Mammary epithelial cell (primary cell): ENCODE measurements around the gene TFDP1.

Experiments
- EZH2 ChIP-seq: IDR thresholded peaks from 2 replicates; pipeline ENCODE4 v1.6.1; 2012; ENCODE audit warnings: low read length, inconsistent platforms, borderline replicate concordance
- TF ChIP-seq, protein P1 (sequence below), 2 donors: IDR thresholded peaks in 1 of 2; conservative IDR thresholded peaks in 1 of 2; 2 replicates each; pipeline ENCODE4 v1.5.1; 2011 to 2012; ENCODE audit warnings: inconsistent platforms in 2 of 2, low read length in 2 of 2, mild to moderate bottlenecking in 2 of 2, control low read depth in 1 of 2, low read depth in 1 of 2; ENCODE audit not compliant: insufficient read depth in 1 of 2; ENCODE audit errors: extremely low read depth in 1 of 2

DNA sequence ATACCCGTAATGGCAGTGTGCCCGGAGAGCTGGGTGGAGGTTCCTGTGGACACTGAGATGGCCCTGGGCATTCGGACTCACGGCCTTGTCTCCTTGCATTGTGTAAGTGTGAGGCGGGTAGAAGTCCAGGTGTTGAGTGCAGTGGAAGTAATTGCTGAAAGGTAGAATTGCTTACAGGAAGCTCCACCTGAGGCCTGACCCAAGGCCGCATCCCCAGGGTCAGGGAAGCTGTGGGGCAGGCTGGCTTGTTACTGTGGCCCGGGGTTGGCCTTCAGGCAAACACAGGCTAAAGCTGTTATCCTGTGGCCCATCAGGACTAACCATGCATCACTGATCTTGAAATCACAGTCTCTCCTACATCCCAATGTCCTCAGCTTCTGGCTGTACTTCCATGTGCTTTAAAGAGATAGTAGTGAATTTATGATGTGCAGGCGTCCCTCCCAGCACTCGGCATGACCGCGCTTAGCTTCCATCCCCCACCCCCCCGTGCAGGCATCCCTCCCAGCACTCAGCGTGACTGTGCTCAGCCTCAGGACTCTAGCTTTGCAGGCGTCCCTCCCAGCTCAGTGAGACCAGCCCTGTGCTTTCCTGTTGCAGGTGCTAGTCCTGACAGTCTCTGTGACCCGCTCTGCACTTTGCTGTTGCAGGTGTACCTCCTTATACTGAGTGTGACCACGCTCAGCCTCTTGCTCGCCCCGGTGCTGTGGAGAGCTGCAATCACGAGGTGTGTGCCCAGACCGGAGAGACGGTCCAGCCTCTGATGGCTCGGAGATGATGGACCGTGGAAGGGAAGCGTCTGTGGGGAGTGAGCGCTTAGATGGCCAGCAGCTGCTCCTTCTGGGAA lies 35.6 kb upstream of the TFDP1 start:
- no peak for TF ChIP-seq EZH2
- TF ChIP-seq, protein P1, sequence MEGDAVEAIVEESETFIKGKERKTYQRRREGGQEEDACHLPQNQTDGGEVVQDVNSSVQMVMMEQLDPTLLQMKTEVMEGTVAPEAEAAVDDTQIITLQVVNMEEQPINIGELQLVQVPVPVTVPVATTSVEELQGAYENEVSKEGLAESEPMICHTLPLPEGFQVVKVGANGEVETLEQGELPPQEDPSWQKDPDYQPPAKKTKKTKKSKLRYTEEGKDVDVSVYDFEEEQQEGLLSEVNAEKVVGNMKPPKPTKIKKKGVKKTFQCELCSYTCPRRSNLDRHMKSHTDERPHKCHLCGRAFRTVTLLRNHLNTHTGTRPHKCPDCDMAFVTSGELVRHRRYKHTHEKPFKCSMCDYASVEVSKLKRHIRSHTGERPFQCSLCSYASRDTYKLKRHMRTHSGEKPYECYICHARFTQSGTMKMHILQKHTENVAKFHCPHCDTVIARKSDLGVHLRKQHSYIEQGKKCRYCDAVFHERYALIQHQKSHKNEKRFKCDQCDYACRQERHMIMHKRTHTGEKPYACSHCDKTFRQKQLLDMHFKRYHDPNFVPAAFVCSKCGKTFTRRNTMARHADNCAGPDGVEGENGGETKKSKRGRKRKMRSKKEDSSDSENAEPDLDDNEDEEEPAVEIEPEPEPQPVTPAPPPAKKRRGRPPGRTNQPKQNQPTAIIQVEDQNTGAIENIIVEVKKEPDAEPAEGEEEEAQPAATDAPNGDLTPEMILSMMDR (conservative IDR thresholded peaks at IDR 0.05 in 1 of 2, IDR thresholded peaks at IDR 0.05 in 1 of 2; ENCODE audit: extremely low read depth in 1 of 2, insufficient read depth in 1 of 2, low read depth in 1 of 2, low read length in 2 of 2) = no peak
